K562 (cell line): ENCODE results near the gene SEC16A. TPM values are rescaled to one million over a fixed set of nuclear protein-coding genes. Genes with fewer than 3 reads are reported as not detected.

Experiments
- ATAC-seq: fragments of 200-7000 bp; cut with Tn5 transposase; 3 replicates; pipeline ENCODE4 v1.9.1; 2020; ENCODE audit warnings: moderate library complexity
- BruUV-seq: library from RNA; stranded (reverse); fragments of 400-500 nt; replicated peaks from 2 replicates; lab custom pipeline; 2021; lab: Mats Ljungman, UMichigan
- CTCF ChIA-PET: fragments of 300-600 bp; formaldehyde crosslinking; extraction: SDS; loops from one replicate; lab custom pipeline; 2021; ENCODE audit warnings: low intra/inter-chr PET ratio; lab: Yijun Ruan, JAX
- POLR2A ChIA-PET: fragments of 300-600, 350-650 bp; sonication (Branson Sonifier 250); formaldehyde crosslinking; extraction: SDS; loops from one replicate; lab custom pipeline; 2021; ENCODE audit warnings: antibody characterized with exemption, inconsistent platforms; lab: Yijun Ruan, JAX
- DNase-seq, 4 experiments: peaks; one replicate each; pipeline versions ENCODE4 v3.0.0 to v3.0.0-alpha.2; 2011 to 2018; ENCODE audit warnings: low spot score in 3 of 4, mixed read lengths in 3 of 4; ENCODE audit errors: extremely low read depth in 1 of 4
- FAIRE-seq: peaks from 2 replicates; lab custom pipeline; 2011; peaks lifted over from hg19 to GRCh38; lab: Jason Lieb, UNC
- H2AFZ ChIP-seq: 2 replicates; pipeline ENCODE4 v1.6.0; 2011; ENCODE audit warnings: low read depth, low read length, control low read depth, inconsistent platforms
- H3K27ac ChIP-seq: fragments of 200-600 bp; 3 replicates; pipeline ENCODE4 v1.8.0; 2011; ENCODE audit warnings: low read depth, mild to moderate bottlenecking, control low read depth, inconsistent platforms, low read length, moderate library complexity, mixed read lengths; ENCODE audit errors: extremely low read depth
- H3K27me3 ChIP-seq, 2 experiments: fragments of 300-600 bp in 1 of 2; 2 replicates in 1 of 2; 3 replicates in 1 of 2; pipeline versions ENCODE4 v1.6.0 to v1.8.0; 2011; ENCODE audit warnings: inconsistent platforms in 2 of 2, low read length in 2 of 2, mild to moderate bottlenecking in 1 of 2, mixed read lengths in 1 of 2, moderate library complexity in 1 of 2; ENCODE audit not compliant: control insufficient read depth in 2 of 2, insufficient read depth in 2 of 2
- H3K36me3 ChIP-seq: fragments of 300-600 bp; 3 replicates; pipeline ENCODE4 v1.8.0; 2011; ENCODE audit warnings: mild to moderate bottlenecking, low read length, inconsistent platforms; ENCODE audit not compliant: control insufficient read depth, insufficient read depth
- H3K4me1 ChIP-seq, 2 experiments: fragments of 200-600 bp in 1 of 2; replicated peaks in 1 of 2; 2 replicates in 1 of 2; 3 replicates in 1 of 2; pipeline versions ENCODE4 v1.5.1 to v1.8.0; 2011; ENCODE audit warnings: inconsistent platforms in 2 of 2, low read length in 2 of 2, mild to moderate bottlenecking in 1 of 2, mixed read lengths in 1 of 2, moderate library complexity in 1 of 2; ENCODE audit not compliant: control insufficient read depth in 2 of 2, insufficient read depth in 2 of 2
- H3K4me2 ChIP-seq: 2 replicates; pipeline ENCODE4 v1.6.1; 2011; ENCODE audit warnings: low read length, control low read depth, inconsistent platforms, mixed read lengths; ENCODE audit not compliant: insufficient read depth
- H3K4me3 ChIP-seq: fragments of 200-600 bp; sonication (generic), shearing (Covaris generic); 2 replicates; pipeline ENCODE4 v1.5.1; 2016; ENCODE audit warnings: control low read depth, inconsistent platforms
- H3K79me2 ChIP-seq: fragments of 200-600 bp; 3 replicates; pipeline ENCODE4 v1.8.0; 2011; ENCODE audit warnings: low read length, inconsistent platforms; ENCODE audit not compliant: control insufficient read depth, insufficient read depth
- H3K9ac ChIP-seq, 2 experiments: 2 replicates each; pipeline versions ENCODE4 v1.6.0 to v1.6.1; 2011; ENCODE audit warnings: low read depth in 2 of 2, low read length in 2 of 2, control low read depth in 1 of 2, inconsistent platforms in 1 of 2, mild to moderate bottlenecking in 1 of 2, mixed read lengths in 1 of 2; ENCODE audit not compliant: insufficient read depth in 1 of 2
- H3K9me1 ChIP-seq: one replicate; pipeline ENCODE4 v1.6.0; 2011; ENCODE audit warnings: inconsistent platforms, mild to moderate bottlenecking, low read length, moderate library complexity; ENCODE audit not compliant: control insufficient read depth, insufficient read depth
- H3K9me3 ChIP-seq: replicated peaks from 2 replicates; pipeline ENCODE4 v1.5.1; 2011; ENCODE audit warnings: low read depth, low read length, inconsistent platforms; ENCODE audit not compliant: control insufficient read depth, insufficient read depth
- H4K20me1 ChIP-seq: replicated peaks from 2 replicates; pipeline ENCODE4 v1.6.1; 2011; ENCODE audit warnings: low read length, inconsistent platforms, mixed read lengths; ENCODE audit not compliant: control insufficient read depth, insufficient read depth
- BRF1 ChIP-seq: IDR thresholded peaks from 3 replicates; pipeline ENCODE4 v1.6.1; 2011; ENCODE audit warnings: borderline replicate concordance, mild to moderate bottlenecking; ENCODE audit not compliant: insufficient read length; ENCODE audit errors: extremely low read depth
- OTX1 ChIP-seq: fragments of 450-650 bp; formaldehyde crosslinking; IDR thresholded peaks from 2 replicates; pipeline ENCODE4 v1.4.0; 2022; ENCODE audit warnings: mild to moderate bottlenecking
- PHF20 ChIP-seq: fragments of 450-650 bp; IDR thresholded peaks from 2 replicates; pipeline ENCODE4 v1.6.1; 2018; ENCODE audit not compliant: partially characterized antibody
- STAG1 ChIP-seq: sonication (generic); formaldehyde crosslinking; IDR thresholded peaks from 2 replicates; pipeline ENCODE4 v1.5.0; 2020; ENCODE audit warnings: missing genetic modification reagents, borderline replicate concordance
- ZNF253 ChIP-seq: fragments of 250-450 bp; sonication (Bioruptor Pico); conservative IDR thresholded peaks from 2 replicates; pipeline ENCODE4 v1.6.1; 2021; ENCODE audit warnings: mild to moderate bottlenecking
- ZNF586 ChIP-seq: fragments of 450-650 bp; formaldehyde crosslinking; conservative IDR thresholded peaks from 2 replicates; pipeline ENCODE4 v1.4.0; 2020; ENCODE audit warnings: mild to moderate bottlenecking, moderate library complexity
- WGBS: fragments of 100-300 bp; shearing (Covaris generic); methylation state at CpG from one replicate; pipeline ENCODE4 v1.1.6; 2016; ENCODE audit warnings: low coverage, mixed read lengths; ENCODE audit not compliant: insufficient coverage; ENCODE audit errors: missing lambda C conversion rate; 5-methylcytosine and 5-hydroxymethylcytosine counted together
- in situ Hi-C: fragments of 300-500 bp; cut with MboI; formaldehyde crosslinking; loops from 4 replicates; pipeline ENCODE4 v1.15.0; 2018; ENCODE audit warnings: inconsistent platforms, mixed read lengths
- intact Hi-C: fragments of 100-400 bp; cut with micrococcal nuclease; formaldehyde crosslinking; loops from 2 replicates; pipeline ENCODE4 v1.14.2; 2022
- polyA plus RNA-seq, 8 experiments: library from polyadenylated mRNA; depleted of rRNA in 4 of 8; stranded (reverse) in 5 of 8; unstranded in 3 of 8; fragments of >200 nt; fragmentation: Nextera tagmentation in 2 of 8; fragmentation: Illumina TruSeq in 1 of 8; extraction: Ambion mirVana in 2 of 8; extraction: Trizol in 1 of 8; gene quantifications; 2 replicates each; pipeline versions ENCODE4 v1.2.1 to v1.2.3, GENCODE V29; 2011 to 2014; ENCODE audit warnings: inconsistent platforms in 1 of 8, missing spikeins in 1 of 8
- total RNA-seq, 7 experiments: library from RNA; depleted of rRNA in 6 of 7; stranded (reverse); fragments of >200 nt in 6 of 7; fragmentation: Illumina TruSeq in 2 of 7; extraction: Trizol in 2 of 7; gene quantifications; 2 replicates each; pipeline versions ENCODE4 v1.2.1 to v1.2.3, GENCODE V29; 2011 to 2021; ENCODE audit warnings: low replicate concordance in 1 of 7
- TF ChIP-seq, protein P1 (sequence below): conservative IDR thresholded peaks from 2 replicates; pipeline ENCODE4 v1.6.1; 2011; ENCODE audit warnings: low read depth, mild to moderate bottlenecking, low read length; ENCODE audit not compliant: control insufficient read depth
- TF ChIP-seq, protein P2 (sequence below): fragments of 250-450 bp; sonication (Bioruptor Pico); IDR thresholded peaks from 2 replicates; pipeline ENCODE4 v1.9.0; 2021; ENCODE audit warnings: mild to moderate bottlenecking

SEC16A gene
- total and polyA plus RNA-seq, 9 of the 15 experiments (the other 6 are each of a cell fraction or from before 2014, with no cell fraction given) = 8.3 to 62.8 (median 14.0) TPM

DNA sequence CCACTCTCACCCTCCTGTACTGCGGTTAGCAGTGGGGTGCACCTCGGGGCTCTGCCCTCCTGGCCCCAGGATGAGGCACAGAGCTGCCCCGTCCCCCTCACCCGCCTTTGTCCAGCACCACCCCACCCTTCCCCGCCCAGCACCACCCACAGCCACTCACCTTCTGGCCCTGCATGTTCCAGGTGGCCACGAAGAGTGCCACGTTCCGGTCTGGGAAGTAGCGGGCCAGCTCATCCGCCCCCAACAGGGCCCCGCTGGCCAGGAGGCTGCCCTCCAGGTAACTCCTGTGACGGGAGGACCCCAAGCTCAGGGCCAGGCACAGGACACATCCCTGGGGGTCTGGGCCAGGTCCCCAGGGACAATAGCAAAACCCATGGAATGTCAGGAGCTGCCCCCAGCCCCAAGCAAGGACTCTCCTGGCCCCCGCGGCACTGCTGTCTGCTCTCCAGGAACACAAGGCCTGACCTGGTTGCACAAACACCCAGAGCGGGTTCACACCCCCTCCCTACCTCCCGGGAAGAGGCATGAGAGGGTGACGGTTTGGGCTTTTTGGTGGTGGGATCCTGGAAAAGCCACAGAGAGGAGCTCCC is 48.2 kb downstream of the SEC16A start:
- ChIA-PET POLR2A (interaction anchor here (0.5 to 5.6 kb wide), 3 partner anchors 11 to 39 kb away, joined by 3 to 33 read pairs (median 3); no protein-coding TSS in a partner anchor), CTCF (no interaction called here)
- H3K4me2 ChIP-seq = no peak overlapping the region
- H4K20me1 ChIP-seq = peaks cover 18% of the 10 kb centered on the region; the same call in 1 of the 2 replicates
- FAIRE-seq = no peak
- WGBS = 90% methylated on average over 7 of the region's 17 CpGs
- H3K9ac ChIP-seq = no peak overlapping the region
- H3K79me2 ChIP-seq = peaks cover 49% of the 10 kb centered on the region
- in situ Hi-C loops = no loop called here
- H3K36me3 ChIP-seq = peaks cover 52% of the 10 kb centered on the region; the same call in 1 of the 3 replicates
- H3K27ac ChIP-seq = no peak overlapping the region
- ATAC-seq = no peak
- no peaks in the 10 kb centered on the region for H3K27me3 ChIP-seq
- H3K4me1 ChIP-seq = peaks cover 17 to 62% of the 10 kb centered on the region in 2 experiments
- no peak for DNase-seq
- BruUV-seq = no TSS peak
- intact Hi-C loops = no loop called here
- H3K4me3 ChIP-seq = no peak overlapping the region
- H3K9me1 ChIP-seq = peaks cover 10% of the 10 kb centered on the region
- H2AFZ ChIP-seq = no peak overlapping the region
- no peaks in the 10 kb centered on the region for H3K9me3 ChIP-seq
- TF ChIP-seq ZNF253 (CRISPR knock-in tag) = no peak
- TF ChIP-seq, protein P1, sequence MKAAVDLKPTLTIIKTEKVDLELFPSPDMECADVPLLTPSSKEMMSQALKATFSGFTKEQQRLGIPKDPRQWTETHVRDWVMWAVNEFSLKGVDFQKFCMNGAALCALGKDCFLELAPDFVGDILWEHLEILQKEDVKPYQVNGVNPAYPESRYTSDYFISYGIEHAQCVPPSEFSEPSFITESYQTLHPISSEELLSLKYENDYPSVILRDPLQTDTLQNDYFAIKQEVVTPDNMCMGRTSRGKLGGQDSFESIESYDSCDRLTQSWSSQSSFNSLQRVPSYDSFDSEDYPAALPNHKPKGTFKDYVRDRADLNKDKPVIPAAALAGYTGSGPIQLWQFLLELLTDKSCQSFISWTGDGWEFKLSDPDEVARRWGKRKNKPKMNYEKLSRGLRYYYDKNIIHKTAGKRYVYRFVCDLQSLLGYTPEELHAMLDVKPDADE = no peak
- no peak for TF ChIP-seq PHF20
- no peak for TF ChIP-seq BRF1
- no peak for TF ChIP-seq ZNF586 (CRISPR knock-in tag)
- no peak for TF ChIP-seq OTX1 (CRISPR knock-in tag)
- TF ChIP-seq, protein P2, sequence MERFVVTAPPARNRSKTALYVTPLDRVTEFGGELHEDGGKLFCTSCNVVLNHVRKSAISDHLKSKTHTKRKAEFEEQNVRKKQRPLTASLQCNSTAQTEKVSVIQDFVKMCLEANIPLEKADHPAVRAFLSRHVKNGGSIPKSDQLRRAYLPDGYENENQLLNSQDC (CRISPR knock-in tag) = no peak
- no peak for TF ChIP-seq STAG1 (CRISPR knock-in tag)
